ENCODE data around the gene ATXN1. TPM values are rescaled to one million over a fixed set of nuclear protein-coding genes. Genes with fewer than 3 reads are reported as not detected.

ATXN1 gene
- 10 to 100 TPM in 1 of 4 donors, 1 to 10 TPM in 3; 4.6 to 16.5 (median 5.9) TPM for polyA plus RNA-seq
- long read RNA-seq, donor 1, full-length matches to known transcripts: 3 of 3 reads
- long read RNA-seq, donor 1, partial matches to known transcripts: 0 of 3 reads
- long read RNA-seq, donor 1, other reads (novel, unspliced or antisense): 0 of 3 reads
- long read RNA-seq, donor 2, partial matches to known transcripts: 0 of 1 reads
- long read RNA-seq, donor 2, other reads (novel, unspliced or antisense): 0 of 1 reads
- long read RNA-seq, donor 3, partial matches to known transcripts: 0 of 4 reads
- long read RNA-seq, donor 3, other reads (novel, unspliced or antisense): 0 of 4 reads
- long read RNA-seq, donor 4, partial matches to known transcripts: 0 of 1 reads
- long read RNA-seq, donor 4, other reads (novel, unspliced or antisense): 0 of 1 reads
- long read RNA-seq, donor 5, partial matches to known transcripts: 0 of 2 reads
- long read RNA-seq, donor 5, other reads (novel, unspliced or antisense): 0 of 2 reads
- long read RNA-seq, donor 6, partial matches to known transcripts: 0 of 4 reads
- long read RNA-seq, donor 6, other reads (novel, unspliced or antisense): 0 of 4 reads
- long read RNA-seq, donor 7, partial matches to known transcripts: 7 of 11 reads
- long read RNA-seq, donor 7, other reads (novel, unspliced or antisense): 0 of 11 reads
- long read RNA-seq, donor 8: 0 reads
- long read RNA-seq, donor 9: 0 reads
- long read RNA-seq, donor 10: 0 reads

DNA sequence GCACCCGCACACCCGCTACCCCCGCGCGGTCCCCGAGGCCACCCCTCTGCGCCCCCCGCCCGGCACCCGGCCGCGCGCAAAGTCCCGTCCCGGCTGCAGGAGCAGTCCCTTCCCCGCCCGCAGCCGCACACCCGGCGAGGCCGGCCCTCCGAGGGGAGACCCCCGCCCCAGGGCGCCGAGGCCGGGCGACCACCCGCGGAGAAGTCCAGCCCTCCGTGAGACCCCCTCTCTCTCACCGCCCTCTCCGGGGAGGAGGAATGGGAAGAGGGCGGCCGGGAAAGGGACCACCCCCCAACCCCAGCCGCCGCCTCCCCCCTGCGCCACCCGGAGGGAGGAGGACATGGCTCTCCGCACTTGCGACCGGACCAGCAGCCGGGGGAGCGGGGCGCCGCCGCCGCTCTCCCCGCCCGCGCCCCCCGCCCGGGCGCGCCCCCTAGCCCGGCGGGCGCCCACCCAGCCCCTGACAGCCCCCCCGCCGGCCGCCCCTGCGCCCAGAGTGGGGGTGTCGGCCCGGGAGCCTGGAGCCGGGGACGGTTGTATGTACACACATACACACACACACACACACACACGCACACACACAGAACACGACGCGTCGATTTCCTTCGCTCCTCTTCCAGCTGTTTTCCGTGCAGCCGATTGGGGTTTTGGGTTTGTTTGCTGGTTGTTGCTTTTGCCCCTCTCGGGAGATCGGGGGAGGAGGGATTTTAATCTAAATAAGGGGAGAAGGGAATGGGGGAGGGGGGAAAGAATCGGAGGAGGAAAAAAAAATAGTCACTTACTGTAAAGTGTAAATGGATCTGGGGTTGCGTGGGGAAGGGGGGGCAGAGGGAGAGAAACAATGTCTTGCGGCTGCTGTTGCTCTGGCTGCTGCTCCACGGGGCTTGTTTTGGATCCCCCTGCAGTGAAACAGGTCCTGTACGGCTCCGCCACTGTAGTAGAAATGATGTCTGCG, at the start of gene ATXN1:
TSS of gene ATXN1 (minus strand) at position 945 of the 955 bp plus-strand sequence.
- 0 to 1% (median 1%) methylated on average over 30 to 82 of the region's 82 CpGs for WGBS, 3 donors
- DNase-seq: peak; percentile 58 to 77
- no peaks in the 10 kb centered on the region for H3K36me3 ChIP-seq (ENCODE audit: control insufficient read depth in 3 of 3, insufficient read depth in 2 of 3, low read depth in 1 of 3, low read length in 3 of 3)
- no peaks in the 10 kb centered on the region for H3K9me3 ChIP-seq (ENCODE audit: control insufficient read depth in 2 of 2, insufficient read depth in 1 of 2, low read depth in 1 of 2, low read length in 1 of 2)
- peak within 1 kb of the TSS; percentile 97 to 99 (median 98) for H3K27ac ChIP-seq (ENCODE audit: low read depth in 1 of 3, low read length in 2 of 3)
- FAIRE-seq: no peak
- H3K27me3 ChIP-seq (ENCODE audit: control insufficient read depth in 3 of 3, insufficient read depth in 3 of 3, low read length in 3 of 3): no peaks in the 10 kb centered on the region
- peak within 1 kb of the TSS; percentile 86 to 97 (median 94) for H3K4me3 ChIP-seq (ENCODE audit: low read depth in 1 of 3, low read length in 3 of 3)
- H3K4me1 ChIP-seq (ENCODE audit: control insufficient read depth in 3 of 3, insufficient read depth in 2 of 3, low read depth in 1 of 3, low read length in 2 of 3): peaks cover 0 to 19% (median 4%) of the 10 kb centered on the region in 3 donors

GRCh38 chr6:16810411-16810810, 49.2 kb upstream of the ATXN1 start:
- Histone ChIP-seq H3K4me3 (ENCODE audit: low read depth in 1 of 3, low read length in 3 of 3) (no peak overlapping the region), H3K36me3 (ENCODE audit: control insufficient read depth in 3 of 3, insufficient read depth in 2 of 3, low read depth in 1 of 3, low read length in 3 of 3) (no peaks in the 10 kb centered on the region), H3K9me3 (ENCODE audit: control insufficient read depth in 2 of 2, insufficient read depth in 1 of 2, low read depth in 1 of 2, low read length in 1 of 2) (peaks cover 0 to 6% of the 10 kb centered on the region in 2 donors), H3K27me3 (ENCODE audit: control insufficient read depth in 3 of 3, insufficient read depth in 3 of 3, low read length in 3 of 3) (no peaks in the 10 kb centered on the region), H3K4me1 (ENCODE audit: control insufficient read depth in 3 of 3, insufficient read depth in 2 of 3, low read depth in 1 of 3, low read length in 2 of 3) (no peaks in the 10 kb centered on the region), H3K27ac (ENCODE audit: low read depth in 1 of 3, low read length in 2 of 3) (no peak overlapping the region)
- DNase-seq: no peak
- WGBS, 3 donors: 76 to 85% (median 84%) methylated on average over 1 of the region's 1 CpG
- FAIRE-seq: no peak

DNA sequence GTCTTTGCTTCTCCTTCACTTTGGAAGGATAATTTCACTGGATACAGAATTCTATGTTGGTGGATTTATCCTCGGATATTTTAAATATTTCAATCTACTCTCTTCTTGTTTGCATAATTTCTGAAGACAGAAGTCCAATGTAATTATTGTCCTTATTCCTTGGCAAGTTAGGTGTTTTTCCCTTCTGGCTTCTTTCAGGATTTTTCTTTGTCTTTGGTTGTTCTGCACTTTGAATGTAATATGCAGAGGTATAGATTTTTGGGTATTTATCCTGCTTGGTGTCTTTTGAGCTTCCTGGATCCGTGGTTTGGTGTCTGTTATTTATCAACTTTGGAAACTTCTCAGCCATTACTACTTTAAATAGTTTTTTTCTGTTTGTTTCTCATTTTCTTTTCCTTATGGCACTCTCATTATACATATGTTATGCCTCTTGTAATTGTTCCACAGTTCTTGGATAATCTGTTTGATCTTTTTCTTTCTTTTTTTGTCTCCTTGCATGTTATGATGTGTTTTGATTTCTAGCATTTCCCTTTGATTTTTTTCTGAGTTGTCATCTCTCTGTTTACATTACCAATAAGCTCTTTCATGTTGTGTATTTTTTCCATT, 48.6 kb upstream of the ATXN1 start:
- DNase-seq (no peak), FAIRE-seq (no peak)
- Histone ChIP-seq H3K36me3 (ENCODE audit: control insufficient read depth in 3 of 3, insufficient read depth in 2 of 3, low read depth in 1 of 3, low read length in 3 of 3) (no peaks in the 10 kb centered on the region), H3K27me3 (ENCODE audit: control insufficient read depth in 3 of 3, insufficient read depth in 3 of 3, low read length in 3 of 3) (no peaks in the 10 kb centered on the region), H3K9me3 (ENCODE audit: control insufficient read depth in 2 of 2, insufficient read depth in 1 of 2, low read depth in 1 of 2, low read length in 1 of 2) (peaks cover 0 to 6% of the 10 kb centered on the region in 2 donors), H3K4me3 (ENCODE audit: low read depth in 1 of 3, low read length in 3 of 3) (no peak overlapping the region), H3K27ac (ENCODE audit: low read depth in 1 of 3, low read length in 2 of 3) (no peak overlapping the region), H3K4me1 (ENCODE audit: control insufficient read depth in 3 of 3, insufficient read depth in 2 of 3, low read depth in 1 of 3, low read length in 2 of 3) (no peaks in the 10 kb centered on the region)
- WGBS, 3 donors: 62 to 82% (median 78%) methylated on average over 2 of the region's 2 CpGs

GRCh38 chr6:16807956-16808355, 46.7 kb upstream of the ATXN1 start:
- H3K9me3 ChIP-seq (ENCODE audit: control insufficient read depth in 2 of 2, insufficient read depth in 1 of 2, low read depth in 1 of 2, low read length in 1 of 2): peaks cover 0 to 3% of the 10 kb centered on the region in 2 donors
- H3K4me3 ChIP-seq (ENCODE audit: low read depth in 1 of 3, low read length in 3 of 3): no peak overlapping the region
- H3K36me3 ChIP-seq (ENCODE audit: control insufficient read depth in 3 of 3, insufficient read depth in 2 of 3, low read depth in 1 of 3, low read length in 3 of 3): no peaks in the 10 kb centered on the region
- no peak overlapping the region for H3K27ac ChIP-seq (ENCODE audit: low read depth in 1 of 3, low read length in 2 of 3)
- peaks cover 0 to 3% (median 0%) of the 10 kb centered on the region in 3 donors for H3K4me1 ChIP-seq (ENCODE audit: control insufficient read depth in 3 of 3, insufficient read depth in 2 of 3, low read depth in 1 of 3, low read length in 2 of 3)
- FAIRE-seq: no peak
- WGBS, 3 donors: 70 to 88% (median 84%) methylated on average over 6 of the region's 6 CpGs
- no peak for DNase-seq
- no peaks in the 10 kb centered on the region for H3K27me3 ChIP-seq (ENCODE audit: control insufficient read depth in 3 of 3, insufficient read depth in 3 of 3, low read length in 3 of 3)

DNA sequence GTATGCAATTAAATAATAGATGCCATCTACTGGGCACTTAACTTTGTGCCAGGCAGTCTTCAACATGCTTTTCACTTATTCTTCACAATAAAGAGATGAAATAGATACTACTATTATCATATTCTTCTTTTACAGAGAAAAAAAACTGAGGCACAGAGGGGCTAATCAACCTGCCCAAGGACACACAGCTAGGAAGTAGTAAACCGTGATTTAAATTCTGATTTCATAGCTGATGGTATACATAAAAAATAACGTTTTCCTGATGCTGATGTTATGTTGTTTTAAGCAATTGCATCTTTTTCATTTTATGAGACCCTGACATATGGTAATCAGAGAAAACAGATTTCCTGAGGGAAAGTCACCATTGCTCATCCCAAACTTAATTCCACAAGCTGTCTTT, 45.1 kb upstream of the ATXN1 start:
- 74 to 85% (median 77%) methylated on average over 2 of the region's 2 CpGs for WGBS, 3 donors
- FAIRE-seq: no peak
- H3K36me3 ChIP-seq (ENCODE audit: control insufficient read depth in 3 of 3, insufficient read depth in 2 of 3, low read depth in 1 of 3, low read length in 3 of 3): no peaks in the 10 kb centered on the region
- no peaks in the 10 kb centered on the region for H3K27me3 ChIP-seq (ENCODE audit: control insufficient read depth in 3 of 3, insufficient read depth in 3 of 3, low read length in 3 of 3)
- no peak overlapping the region for H3K27ac ChIP-seq (ENCODE audit: low read depth in 1 of 3, low read length in 2 of 3)
- H3K9me3 ChIP-seq (ENCODE audit: control insufficient read depth in 2 of 2, insufficient read depth in 1 of 2, low read depth in 1 of 2, low read length in 1 of 2): no peaks in the 10 kb centered on the region
- no peak for DNase-seq
- no peak overlapping the region for H3K4me3 ChIP-seq (ENCODE audit: low read depth in 1 of 3, low read length in 3 of 3)
- peaks cover 0 to 4% (median 0%) of the 10 kb centered on the region in 3 donors for H3K4me1 ChIP-seq (ENCODE audit: control insufficient read depth in 3 of 3, insufficient read depth in 2 of 3, low read depth in 1 of 3, low read length in 2 of 3)

GRCh38 chr6:16805243-16805950, 44.1 kb upstream of the ATXN1 start:
- H3K27ac ChIP-seq (ENCODE audit: low read depth in 1 of 3, low read length in 2 of 3): no peak overlapping the region
- WGBS, 3 donors: 43 to 54% (median 46%) methylated on average over 5 of the region's 5 CpGs
- no peaks in the 10 kb centered on the region for H3K27me3 ChIP-seq (ENCODE audit: control insufficient read depth in 3 of 3, insufficient read depth in 3 of 3, low read length in 3 of 3)
- FAIRE-seq (no peak), DNase-seq (no peak)
- H3K4me1 ChIP-seq (ENCODE audit: control insufficient read depth in 3 of 3, insufficient read depth in 2 of 3, low read depth in 1 of 3, low read length in 2 of 3): peaks cover 0 to 4% (median 0%) of the 10 kb centered on the region in 3 donors
- no peaks in the 10 kb centered on the region for H3K36me3 ChIP-seq (ENCODE audit: control insufficient read depth in 3 of 3, insufficient read depth in 2 of 3, low read depth in 1 of 3, low read length in 3 of 3)
- H3K9me3 ChIP-seq (ENCODE audit: control insufficient read depth in 2 of 2, insufficient read depth in 1 of 2, low read depth in 1 of 2, low read length in 1 of 2): no peaks in the 10 kb centered on the region
- H3K4me3 ChIP-seq (ENCODE audit: low read depth in 1 of 3, low read length in 3 of 3): no peak overlapping the region

GRCh38 chr6:16804546-16805242, 43.4 kb upstream of the ATXN1 start:
- Histone ChIP-seq H3K4me1 (ENCODE audit: control insufficient read depth in 3 of 3, insufficient read depth in 2 of 3, low read depth in 1 of 3, low read length in 2 of 3) (peaks cover 0 to 4% (median 0%) of the 10 kb centered on the region in 3 donors), H3K4me3 (ENCODE audit: low read depth in 1 of 3, low read length in 3 of 3) (no peak overlapping the region), H3K27me3 (ENCODE audit: control insufficient read depth in 3 of 3, insufficient read depth in 3 of 3, low read length in 3 of 3) (no peaks in the 10 kb centered on the region), H3K27ac (ENCODE audit: low read depth in 1 of 3, low read length in 2 of 3) (no peak overlapping the region), H3K9me3 (ENCODE audit: control insufficient read depth in 2 of 2, insufficient read depth in 1 of 2, low read depth in 1 of 2, low read length in 1 of 2) (no peaks in the 10 kb centered on the region), H3K36me3 (ENCODE audit: control insufficient read depth in 3 of 3, insufficient read depth in 2 of 3, low read depth in 1 of 3, low read length in 3 of 3) (no peaks in the 10 kb centered on the region)
- DNase-seq (no peak), FAIRE-seq (no peak)
- WGBS, 3 donors: 72 to 78% (median 76%) methylated on average over 8 of the region's 8 CpGs

All from small intestine (tissue), 16 donors.